Ovary (tissue), 3 donors: ENCODE results near the gene NDST3.

ENCODE experiments used
- CTCF ChIP-seq, 3 donors: fragments of 450-650 bp in 2 of 3; fragments of 200-600 bp in 1 of 3; IDR thresholded peaks; one replicate each; pipeline versions ENCODE4 v1.5.1 to v1.8.0; 2016 to 2022; ENCODE audit warnings: antibody characterized with exemption in 3 of 3, mild to moderate bottlenecking in 1 of 3
- EP300 ChIP-seq: sonication (generic); formaldehyde crosslinking; IDR thresholded peaks from one replicate; pipeline ENCODE4 v1.6.1; 2017; ENCODE audit warnings: antibody characterized with exemption
- POLR2A ChIP-seq: fragments of 450-650 bp; IDR thresholded peaks from one replicate; pipeline ENCODE4 v1.6.1; 2017; ENCODE audit warnings: antibody characterized with exemption, mild to moderate bottlenecking, moderate library complexity
- donor health status: DM: no; HTN: no; CAD: no.

- no peak for TF ChIP-seq CTCF (IDR thresholded peaks at IDR 0.05)
- no peak for TF ChIP-seq POLR2A
- TF ChIP-seq EP300 = no peak
Measured at GRCh38 chr4:118114720-118115119, 80.4 kb downstream of the NDST3 start.
